ENCODE results near the gene DUSP22.

The DUSP22 gene

DNA sequence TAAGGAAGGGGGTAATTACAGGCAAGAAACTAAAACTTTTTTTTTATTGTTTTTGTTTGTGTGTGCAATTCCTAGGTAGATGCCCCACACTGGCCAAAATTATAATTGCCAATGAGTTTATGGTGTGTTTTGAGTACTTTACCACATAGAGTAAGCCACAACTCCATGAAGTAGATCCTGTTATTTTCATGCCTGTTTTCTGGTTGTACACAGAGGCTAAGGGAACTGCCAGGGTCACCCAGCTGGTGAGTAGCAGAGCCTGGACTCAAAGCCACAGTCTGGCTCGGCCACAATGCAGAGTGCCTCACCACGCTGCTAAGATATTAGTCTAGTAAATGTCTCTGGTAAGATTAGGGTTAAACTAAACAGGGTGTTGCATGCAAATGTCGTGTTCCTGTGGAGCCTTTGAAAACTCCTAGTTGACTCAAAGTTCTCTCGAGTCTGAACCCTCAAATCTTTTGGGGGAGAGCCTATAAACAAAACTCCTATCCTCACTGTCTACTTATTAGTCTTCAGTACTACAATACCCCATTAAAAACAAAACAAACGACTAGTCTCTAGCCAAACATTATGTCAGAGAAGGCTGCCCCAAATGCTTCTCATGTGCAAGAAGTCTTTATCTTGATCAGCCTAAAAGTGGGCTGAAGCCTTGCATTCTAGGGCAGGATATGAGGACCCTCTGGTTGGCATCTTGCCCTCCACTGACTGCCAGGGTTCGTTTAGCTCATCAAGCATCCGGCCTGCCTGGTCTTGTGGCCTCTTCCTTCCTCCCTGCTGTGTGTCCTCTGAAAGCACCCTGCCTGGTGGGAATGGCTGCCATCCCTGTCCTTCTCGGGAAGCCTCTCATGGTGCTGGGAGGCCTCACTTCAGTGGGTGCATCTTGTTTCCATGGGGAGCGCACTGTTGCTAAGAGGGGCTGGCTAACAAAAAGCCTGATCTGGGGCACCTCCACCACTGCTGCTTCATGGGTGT, 4.2 kb downstream of the DUSP22 start:
- DNase-seq (peak; percentile 30), ATAC-seq (no peak)

DNA sequence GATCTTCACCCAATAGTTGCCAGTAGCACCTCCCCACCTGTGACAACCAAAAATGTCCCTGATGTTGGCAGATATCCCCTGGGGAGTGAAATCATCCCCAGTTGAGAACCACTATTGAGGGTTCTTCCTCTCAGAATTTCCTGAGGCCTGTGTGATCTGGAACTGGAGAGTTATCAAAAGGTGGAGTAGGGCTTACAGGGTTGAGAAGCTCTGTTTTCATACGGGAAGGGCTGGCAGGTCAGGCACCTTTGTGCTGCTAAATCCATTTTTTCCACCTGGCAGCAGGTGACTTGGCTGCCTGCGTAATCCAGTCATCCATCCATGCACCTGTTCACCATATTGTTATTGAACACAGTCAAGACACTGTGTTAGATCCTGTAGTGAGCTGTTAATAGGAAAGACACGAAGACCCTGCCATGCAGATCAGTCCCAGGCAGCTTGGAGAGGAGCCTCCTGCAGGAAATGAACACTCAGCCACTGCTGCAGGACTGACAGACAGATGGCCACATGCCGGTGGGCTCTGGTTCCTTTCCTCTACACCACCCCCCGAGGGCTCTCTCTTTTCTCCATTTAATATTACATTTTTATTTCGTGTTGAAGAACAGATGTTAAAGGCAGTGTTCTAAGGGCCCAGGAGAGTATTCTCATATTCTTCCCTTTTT, 5.4 kb downstream of the DUSP22 start:
- DNase-seq, result no peak
- no peak for ATAC-seq

DNA sequence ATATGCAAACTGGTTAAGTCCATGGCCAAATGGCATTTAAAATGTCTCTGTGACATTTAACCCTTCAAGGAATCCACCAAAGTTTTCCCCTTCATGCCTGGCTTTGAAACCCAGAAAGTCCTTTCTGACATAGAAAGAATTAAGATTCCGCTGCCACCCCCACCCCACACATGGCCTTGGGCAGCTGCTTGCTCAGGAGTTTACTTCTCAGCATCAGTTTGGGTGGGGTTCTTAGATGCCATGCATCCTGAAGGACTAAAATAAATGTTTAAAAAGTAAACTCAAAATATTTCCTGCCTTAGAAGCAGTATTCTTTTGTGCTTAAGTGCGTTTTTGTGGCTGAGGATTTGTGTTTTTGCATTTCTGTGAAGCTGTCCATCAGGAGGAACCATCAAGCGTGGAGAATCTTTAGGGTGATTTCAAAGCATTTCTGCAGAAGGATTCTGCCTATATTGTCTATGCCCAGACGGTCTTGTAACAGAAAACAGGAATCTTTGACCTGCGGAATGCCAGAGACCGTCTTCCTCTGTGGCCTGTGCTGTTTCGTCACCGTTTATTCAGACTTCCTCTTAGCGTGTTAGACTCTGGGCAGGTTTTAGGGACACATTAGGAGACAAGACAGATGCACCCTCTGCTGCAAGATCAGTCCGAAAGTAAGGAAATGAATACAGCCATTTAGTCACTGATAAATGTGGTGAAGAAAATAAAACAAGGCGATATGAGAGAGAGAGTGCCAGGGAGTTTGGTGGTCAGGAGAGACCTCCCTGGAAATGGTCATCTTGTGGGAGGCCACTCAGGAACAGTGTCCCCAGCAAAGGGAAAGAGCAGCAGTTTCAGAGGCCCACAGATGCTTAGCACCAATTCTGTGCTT, 6.2 kb downstream of the DUSP22 start:
- DNase-seq (no peak), ATAC-seq (no peak)

DNA sequence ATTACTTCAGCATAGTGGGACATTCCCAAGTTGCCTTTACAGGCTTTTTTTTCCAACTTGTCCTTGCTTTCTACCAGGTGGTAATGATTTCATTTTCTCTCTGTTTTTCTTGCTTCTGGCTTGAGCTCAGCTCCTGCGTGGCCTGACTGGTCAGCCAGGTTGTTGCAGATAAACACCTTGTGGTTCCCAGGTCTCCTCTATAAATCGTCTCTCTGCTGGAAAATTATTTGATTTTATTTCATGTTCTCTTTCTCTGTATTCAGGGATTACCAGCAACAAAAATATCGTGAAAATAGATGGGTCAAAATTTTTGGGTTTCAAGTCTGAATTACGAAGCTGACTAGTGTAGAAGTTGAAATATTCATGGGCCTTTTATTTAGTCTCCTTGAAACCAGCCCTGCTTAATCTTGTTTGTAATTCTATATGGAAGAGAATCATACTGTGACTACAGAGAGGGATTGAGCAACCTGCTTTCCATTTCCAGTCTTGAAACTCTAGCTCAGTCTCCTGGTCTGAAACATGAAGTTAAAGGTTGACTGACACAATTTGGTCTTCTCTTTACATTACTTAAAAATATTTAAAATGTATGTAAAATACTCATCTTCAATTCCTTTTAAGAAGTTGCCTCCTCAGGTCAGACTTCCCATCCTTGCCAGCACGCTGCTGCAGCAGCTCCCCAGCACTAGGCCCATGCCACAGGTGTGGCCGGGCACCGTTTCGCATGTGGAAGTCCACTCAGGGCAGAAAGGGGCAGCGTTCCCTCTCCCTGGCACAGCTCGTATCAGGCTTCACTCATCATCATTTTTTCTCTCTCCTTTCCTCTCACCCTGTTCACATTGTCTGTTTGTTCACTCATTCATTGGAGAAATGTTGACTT, 7.1 kb downstream of the DUSP22 start:
- ATAC-seq, result no peak
- no peak for DNase-seq

DNA sequence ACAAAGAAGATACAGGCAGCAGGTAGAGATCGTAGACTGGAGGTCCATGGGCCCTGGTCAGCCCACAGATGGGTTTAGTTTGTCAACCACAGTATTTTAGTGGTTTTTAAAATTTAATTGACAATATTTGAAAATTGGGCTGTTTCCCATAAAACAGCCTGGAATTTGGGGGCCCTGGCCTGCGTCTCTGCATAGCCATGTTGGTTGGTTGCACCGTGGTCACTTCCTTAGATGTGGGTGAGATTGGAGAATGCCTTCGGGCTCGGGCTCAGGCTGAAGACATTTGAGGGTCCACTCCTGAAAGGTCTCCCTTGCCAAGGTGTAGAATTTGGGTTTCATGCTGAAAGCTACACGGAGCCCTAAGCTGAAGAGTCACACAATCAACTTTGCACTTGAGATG, 7.7 kb downstream of the DUSP22 start:
- no peak for ATAC-seq
- DNase-seq, result no peak

DNA sequence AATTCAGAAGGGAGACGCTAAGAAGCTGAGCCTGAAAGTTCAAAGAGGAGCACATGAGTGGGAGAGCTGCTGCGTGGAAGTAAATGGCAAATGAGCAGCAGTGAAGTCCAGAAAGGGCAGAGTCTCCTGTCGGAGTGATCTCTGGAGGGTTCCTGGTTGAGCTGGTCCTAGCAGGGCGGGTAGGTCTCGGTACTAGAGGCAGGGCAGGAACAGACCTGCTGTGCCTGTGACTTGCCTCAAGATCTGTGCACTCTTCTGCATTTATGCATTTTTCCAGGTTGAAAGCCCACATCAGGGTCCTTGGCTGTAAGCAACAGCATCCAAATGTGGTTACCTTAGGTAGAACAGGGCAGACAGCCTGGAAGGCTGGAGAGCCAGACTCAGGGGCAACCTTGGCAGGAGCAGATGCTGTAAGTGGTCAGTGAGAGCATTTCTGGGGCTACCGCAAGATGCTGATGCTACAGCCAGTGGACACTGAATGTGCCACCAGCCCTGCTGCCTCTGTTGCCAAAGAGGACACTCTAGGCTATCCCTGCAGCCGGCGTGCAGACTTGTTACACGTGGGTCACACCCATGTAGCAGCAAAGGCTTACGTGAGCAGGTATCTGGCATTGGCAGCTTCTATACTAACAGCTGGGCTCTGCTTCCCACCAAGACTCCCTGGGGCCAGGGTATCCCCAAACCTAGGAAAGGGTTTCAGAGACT, 8.4 kb downstream of the DUSP22 start:
- no peak for ATAC-seq
- no peak for DNase-seq

DNA sequence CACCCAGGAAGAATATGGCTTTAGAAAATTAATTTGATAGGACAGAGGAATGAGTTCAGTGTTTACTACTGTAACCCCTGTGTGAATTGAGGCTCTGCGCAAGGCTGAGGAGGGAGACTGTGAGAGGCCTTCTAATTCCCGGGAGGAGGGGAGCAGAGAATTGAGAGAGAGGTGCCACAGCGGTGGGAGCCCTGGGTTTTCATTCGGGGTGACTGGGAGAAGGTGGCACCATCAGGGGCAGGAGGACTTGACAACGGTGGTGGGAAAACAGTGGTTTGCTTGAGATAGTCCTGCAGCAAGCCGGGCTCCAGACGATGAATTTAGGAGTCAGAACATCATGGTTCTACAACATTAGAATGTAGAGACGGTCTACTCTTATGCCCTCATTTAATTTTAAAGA, 9.2 kb downstream of the DUSP22 start:
- ATAC-seq (no peak), DNase-seq (no peak)

DNA sequence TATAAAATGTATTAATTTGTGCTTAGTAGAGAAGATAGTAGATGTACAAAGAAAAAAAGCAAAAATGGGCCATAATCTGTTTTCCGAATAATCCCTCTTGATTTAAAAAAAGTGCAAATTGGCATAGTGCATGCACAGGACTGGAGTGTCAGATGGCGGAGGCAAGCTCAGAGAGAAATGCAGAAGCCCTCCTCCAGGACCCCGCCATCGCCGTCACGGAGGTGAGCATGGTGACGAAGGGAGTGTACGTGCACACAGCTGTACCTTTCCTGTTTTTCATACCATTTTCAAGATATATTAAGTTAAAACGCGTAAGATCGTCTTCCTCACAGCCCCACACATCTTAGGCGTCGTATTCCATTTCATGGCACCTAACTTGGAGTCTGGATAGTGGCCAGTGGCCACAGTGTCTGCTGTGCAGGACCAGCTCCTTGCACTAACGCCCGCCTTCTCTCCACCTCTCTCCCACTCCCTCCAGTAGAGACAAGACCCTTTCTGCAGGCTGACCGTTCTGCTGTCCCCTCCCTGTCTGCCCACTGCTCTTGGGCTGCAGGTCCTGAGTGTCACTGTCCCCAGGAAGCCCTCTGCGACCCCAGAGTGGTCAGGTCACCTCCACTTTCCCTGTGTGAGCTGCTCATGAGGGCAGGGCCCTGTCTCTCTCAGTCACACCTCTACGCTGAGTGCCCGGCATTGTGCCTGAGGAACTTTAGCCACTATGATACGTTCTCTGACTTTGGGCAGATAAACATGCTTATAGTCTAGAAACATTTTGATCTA, 9.8 kb downstream of the DUSP22 start:
- ATAC-seq, result no peak

DNA sequence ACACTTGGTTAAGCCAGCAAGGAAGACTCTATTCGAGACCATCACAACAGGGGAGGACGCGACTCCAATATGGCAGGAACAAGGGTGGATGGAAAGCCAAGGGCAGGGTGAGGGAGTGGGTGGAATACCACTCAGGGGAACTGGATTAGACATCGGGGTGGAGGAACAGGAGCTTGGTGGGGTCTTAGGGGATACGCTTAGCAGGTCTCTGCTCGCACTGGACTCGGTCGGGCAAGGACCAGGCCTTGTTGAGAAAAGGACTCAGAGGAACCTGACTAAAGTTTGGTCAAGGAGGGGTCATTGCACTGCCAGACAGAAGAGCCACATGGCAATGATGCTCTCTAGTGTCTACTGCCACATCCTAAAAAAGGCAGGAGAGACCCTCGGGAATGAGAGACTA, 10.5 kb downstream of the DUSP22 start:
- no peak for ATAC-seq
- no peak for DNase-seq

More for the DNA sequence above, 9.8 kb downstream of the DUSP22 start:
- DNase-seq, result no peak

DNA sequence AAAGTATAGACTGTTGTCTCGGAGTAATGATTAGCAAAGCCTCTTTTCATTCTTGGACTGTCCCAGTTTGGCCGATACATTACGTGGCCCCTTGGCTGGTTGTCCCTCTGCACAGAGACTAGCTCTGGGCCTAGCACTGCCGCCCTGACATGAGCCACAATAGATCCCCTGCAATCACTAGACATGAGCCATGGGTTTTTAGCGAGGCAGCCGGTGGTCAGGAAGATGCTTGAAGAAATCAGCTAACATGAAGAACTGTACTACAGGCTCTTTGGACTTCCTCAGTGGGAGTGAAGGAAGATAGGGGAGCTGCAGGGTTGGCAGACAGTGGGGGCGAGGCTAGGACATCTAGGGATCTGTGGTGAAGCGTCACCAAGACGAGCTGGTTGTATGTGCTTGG, 11.0 kb downstream of the DUSP22 start:
- ATAC-seq, result no peak
- no peak for DNase-seq

DNA sequence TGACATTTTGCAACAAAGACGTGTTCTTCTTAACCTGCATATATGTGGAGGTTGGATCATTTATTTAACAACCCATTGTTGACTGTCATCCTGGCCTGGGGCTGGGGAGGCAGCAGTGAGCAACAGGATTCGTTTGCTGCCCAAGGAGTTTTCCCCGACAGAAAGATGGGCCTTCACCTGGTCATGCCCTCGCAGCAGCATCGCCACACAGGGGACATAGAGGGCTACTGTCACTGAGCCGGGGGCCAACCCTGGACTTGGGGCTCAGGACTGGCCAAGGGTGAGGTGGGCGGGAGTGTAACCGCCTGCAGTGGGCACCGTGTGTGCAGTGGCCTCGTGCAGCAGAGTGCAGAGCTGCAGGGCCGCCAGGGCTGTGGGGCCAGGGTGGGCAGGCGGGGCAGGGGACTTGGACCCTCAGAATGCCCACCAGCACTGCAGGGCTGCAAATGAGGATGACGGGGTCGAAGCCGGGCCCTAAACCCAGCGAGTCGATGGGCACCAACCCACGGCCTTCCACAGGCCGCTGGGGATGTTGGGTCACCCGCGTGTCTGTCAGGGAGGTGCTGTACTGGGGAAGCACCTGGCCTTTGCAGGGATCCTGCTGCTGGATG, 11.8 kb downstream of the DUSP22 start:
- ATAC-seq (no peak), DNase-seq (no peak)

DNA sequence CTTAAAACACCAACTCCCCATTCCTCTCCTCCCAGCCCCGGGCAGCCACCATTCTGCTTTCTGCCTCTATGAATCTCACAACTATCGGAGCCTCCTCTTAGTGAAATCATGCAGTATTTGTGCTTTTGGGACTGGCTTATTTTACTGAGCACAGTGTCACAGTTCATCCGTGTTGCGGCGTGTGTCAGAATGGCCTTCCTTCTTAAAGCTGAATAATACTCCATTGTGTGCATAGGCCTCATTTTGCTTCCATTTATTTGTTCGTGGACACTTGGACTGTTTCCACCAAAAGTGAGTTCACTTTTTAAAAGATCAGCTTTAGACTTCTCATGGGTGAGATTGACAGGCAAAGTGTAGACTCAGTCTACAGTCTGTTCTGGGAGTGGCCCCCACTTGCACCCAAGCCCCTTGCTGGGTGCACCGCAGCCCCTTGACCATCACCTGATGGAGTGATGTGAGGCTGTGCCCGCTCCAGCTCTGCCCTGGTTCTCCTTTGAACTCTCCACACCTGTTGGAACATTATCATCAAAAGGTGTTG, 12.6 kb downstream of the DUSP22 start:
- no peak for ATAC-seq
- DNase-seq, result no peak

DNA sequence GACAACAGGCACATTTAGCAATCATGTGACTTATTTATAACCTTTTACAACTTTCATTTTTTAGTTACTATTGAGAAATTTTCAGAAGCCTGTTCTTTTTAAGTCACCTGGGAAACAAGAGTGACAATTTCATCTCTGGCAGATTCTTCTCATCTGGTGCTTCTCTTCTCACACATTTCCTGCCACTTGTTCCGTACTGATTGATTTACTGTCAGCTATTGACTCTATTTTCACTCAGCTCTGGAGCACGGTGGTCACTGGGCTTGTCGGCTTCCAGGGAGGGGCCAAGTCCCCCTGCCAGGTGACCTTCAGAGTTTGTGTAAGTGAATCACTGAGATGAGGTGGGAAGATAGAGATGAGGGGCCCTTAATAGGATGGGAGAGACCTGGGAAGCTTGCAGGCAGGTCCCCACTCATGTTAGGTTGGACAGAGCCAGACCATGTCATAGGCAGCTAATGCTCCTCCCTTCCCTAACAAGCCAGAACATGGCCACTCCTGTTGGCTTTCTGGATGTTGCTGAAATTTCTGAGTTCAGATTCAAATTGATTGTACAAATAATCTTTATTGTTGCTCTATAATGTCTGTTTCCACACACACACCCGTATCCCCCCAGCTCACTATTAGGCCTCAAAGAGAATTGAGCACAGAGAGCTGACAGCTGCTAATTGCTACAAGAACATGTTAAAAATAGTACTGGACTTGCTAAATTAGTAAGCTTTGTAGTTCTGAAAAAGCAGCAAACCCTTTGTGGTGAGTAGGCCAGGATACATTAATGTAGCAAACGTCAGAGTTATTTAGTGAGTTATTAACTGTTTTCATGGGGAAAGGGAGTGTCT, 13.3 kb downstream of the DUSP22 start:
- DNase-seq, result no peak

DNA sequence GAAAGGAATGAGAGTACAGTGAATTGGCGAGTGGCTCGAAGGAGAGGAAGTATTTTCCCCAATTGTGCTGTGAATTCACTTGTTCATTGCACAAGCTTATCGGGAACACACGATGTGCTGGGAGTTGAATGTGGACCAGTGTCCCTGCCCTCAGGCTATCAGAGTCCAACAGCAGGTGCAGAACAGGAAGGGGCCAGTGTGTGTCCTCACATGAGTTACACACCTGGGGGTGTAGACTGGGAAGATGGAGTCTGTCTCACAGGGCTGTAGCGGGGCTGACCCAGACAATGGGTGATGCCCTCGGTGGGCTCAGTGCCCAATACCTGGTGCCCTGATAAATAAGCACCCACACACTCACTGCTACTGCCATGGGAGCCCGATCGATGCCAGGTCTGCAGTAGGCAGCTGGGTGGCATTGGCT, 14.4 kb downstream of the DUSP22 start:
- no peak for ATAC-seq
- no peak for DNase-seq

More for the DNA sequence above, 13.3 kb downstream of the DUSP22 start:
- ATAC-seq, result no peak

DNA sequence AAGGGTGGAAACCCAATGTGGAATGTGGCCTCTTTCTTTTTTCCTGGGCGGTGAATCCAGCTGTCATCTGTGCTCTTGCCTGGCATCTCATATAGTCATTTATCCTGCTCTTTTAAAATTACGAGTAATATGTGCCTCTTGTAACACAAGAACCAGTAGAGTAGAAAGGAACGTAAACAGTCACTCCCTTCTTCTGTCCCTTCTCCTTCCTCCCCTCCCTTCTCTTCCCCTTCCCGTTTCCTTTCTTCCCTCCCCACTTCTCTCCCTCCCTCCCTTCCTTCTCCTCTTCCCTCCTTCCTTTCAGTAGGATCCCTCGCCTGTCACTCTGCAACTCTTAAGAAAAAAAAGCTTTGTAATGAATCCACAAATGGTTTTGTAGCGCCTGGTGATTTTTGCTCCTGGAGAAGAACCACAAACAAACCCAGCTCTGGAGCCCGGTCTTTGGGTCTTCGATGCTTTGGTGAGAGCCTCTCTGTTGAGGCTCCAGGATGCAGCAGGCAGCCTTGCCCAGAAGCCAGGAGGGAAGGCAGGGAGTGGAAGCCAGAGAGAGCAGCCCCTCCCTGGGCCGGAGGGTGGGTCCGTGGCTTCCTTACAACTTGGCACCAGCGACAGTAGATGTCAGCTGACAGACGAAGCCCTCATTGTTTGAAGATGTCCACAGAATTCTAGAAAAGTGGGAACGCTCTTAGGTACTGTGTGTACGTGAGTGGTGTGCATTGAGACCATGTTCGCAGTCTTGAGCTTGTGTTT, 15.0 kb downstream of the DUSP22 start:
- no peak for ATAC-seq
- no peak for DNase-seq

DNA sequence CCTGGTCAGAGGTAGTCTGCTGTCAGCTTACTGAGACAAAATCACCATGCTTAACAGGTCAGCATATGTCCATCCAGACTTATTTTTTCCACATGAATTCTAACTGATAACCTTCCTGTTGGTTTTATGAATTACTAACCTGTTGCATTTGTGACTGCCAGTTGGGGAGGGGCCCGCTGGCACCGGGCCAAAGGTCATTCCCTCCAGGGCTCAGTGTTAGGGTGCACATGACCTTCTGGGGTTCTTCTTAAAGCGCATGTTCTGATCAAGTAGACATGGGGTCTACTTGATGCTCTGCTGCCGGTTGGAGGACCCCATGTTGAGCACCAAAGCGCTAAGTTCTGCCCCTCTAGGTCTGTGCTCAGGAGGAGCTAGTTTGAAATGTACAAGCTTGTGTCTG, 15.6 kb downstream of the DUSP22 start:
- ATAC-seq, result no peak
- DNase-seq, result no peak

DNA sequence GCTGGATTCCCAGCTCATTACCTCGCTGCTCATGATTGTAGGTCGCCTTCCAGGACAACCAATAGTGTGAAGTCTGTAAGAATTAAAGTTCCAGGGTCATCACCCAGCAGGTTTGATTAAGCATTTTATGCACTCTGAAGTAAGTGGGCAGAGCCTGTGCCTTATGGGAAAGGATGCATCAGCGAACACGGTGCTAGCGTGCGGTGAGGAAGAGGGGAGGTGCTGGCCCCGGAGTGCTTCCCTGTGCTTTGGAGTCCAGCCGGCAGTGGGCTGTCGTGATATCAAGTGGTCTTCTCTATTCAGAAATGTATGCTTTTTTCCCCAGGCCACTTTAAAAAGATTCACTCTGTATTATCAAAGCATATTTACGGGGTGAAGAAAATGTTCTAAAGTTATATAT, 16.0 kb downstream of the DUSP22 start:
- DNase-seq (no peak), ATAC-seq (no peak)

DNA sequence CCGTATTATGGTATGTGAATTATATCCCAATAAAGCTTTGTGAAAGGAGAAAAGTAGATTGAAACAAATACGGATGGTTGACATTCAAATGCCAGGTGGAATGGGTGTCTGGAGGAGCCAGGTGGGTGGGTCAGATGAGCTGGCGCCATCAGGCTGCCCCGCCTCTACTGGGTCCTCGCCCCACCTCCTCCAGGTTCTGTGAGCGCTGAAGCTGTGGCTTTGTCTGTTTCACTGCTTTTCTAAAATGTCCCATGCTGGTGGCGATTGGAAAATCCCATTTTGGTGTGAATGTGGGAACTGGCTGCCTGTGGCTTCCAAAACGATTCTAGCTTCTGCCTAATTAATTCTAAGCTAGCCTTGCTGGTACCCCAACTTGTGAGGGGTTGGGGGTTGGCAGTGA, 16.5 kb downstream of the DUSP22 start:
- no peak for ATAC-seq
- DNase-seq, result no peak
